ENCODE data around the gene ADAT1.
A peak's percentile ranks its signal among the peaks of the same experiment; 100 is the strongest.

The ADAT1 gene

GRCh38 chr16:75578212-75578611, 44.9 kb downstream of the ADAT1 start:
- DNase-seq (ENCODE audit: low read depth in 2 of 2, low spot score in 1 of 2) = no peak

- DNase-seq (ENCODE audit: low read depth in 2 of 2, low spot score in 1 of 2) = no peak
Measured at GRCh38 chr16:75576384-75576811, 46.7 kb downstream of the ADAT1 start.

- DNase-seq (ENCODE audit: low read depth in 2 of 2, low spot score in 1 of 2) = no peak
Measured at GRCh38 chr16:75575958-75576357, 47.1 kb downstream of the ADAT1 start.

- DNase-seq (ENCODE audit: low read depth in 2 of 2, low spot score in 1 of 2) = no peak
Measured at GRCh38 chr16:75573955-75574354, 49.1 kb downstream of the ADAT1 start.

- DNase-seq (ENCODE audit: low read depth in 2 of 2, low spot score in 1 of 2) = no peak
Measured at GRCh38 chr16:75572864-75573542, 50.1 kb downstream of the ADAT1 start.

GRCh38 chr16:75570396-75571065, 52.5 kb downstream of the ADAT1 start:
- DNase-seq (ENCODE audit: low read depth in 2 of 2, low spot score in 1 of 2) = no peak

- no peak for DNase-seq (ENCODE audit: low read depth in 2 of 2, low spot score in 1 of 2)
Measured at GRCh38 chr16:75567911-75568310, 55.2 kb downstream of the ADAT1 start.

- DNase-seq (ENCODE audit: low read depth in 2 of 2, low spot score in 1 of 2) = no peak
Measured at GRCh38 chr16:75566758-75567255, 56.3 kb downstream of the ADAT1 start.

GRCh38 chr16:75566040-75566757, 56.9 kb downstream of the ADAT1 start, which contains the start of gene GABARAPL2:
TSS of gene GABARAPL2 (plus strand) at chr16:75566379. CDS start at chr16:75566487, 108 bp downstream.
- peak; percentile 87 to 88 for DNase-seq (ENCODE audit: low read depth in 2 of 2, low spot score in 1 of 2)

GRCh38 chr16:75565640-75566039, 57.4 kb downstream of the ADAT1 start:
- no peak for DNase-seq (ENCODE audit: low read depth in 2 of 2, low spot score in 1 of 2)

- DNase-seq (ENCODE audit: low read depth in 2 of 2, low spot score in 1 of 2) = no peak
Measured at GRCh38 chr16:75559564-75560372, 63.3 kb downstream of the ADAT1 start.

- no peak for DNase-seq (ENCODE audit: low read depth in 2 of 2, low spot score in 1 of 2)
Measured at GRCh38 chr16:75558846-75559401, 64.2 kb downstream of the ADAT1 start.

- DNase-seq (ENCODE audit: low read depth in 2 of 2, low spot score in 1 of 2) = no peak
Measured at GRCh38 chr16:75556431-75556950, 66.6 kb downstream of the ADAT1 start.

- peak; percentile 94 to 95 for DNase-seq (ENCODE audit: low read depth in 2 of 2, low spot score in 1 of 2)
Measured at GRCh38 chr16:75555707-75556430, 67.2 kb downstream of the ADAT1 start, which contains the start of gene TMEM231. TSS of gene TMEM231 (minus strand) at chr16:75556252. CDS start at chr16:75556209, 43 bp downstream.

- no peak for DNase-seq (ENCODE audit: low read depth in 2 of 2, low spot score in 1 of 2)
Measured at GRCh38 chr16:75555213-75555706, 67.8 kb downstream of the ADAT1 start.

- no peak for DNase-seq (ENCODE audit: low read depth in 2 of 2, low spot score in 1 of 2)
Measured at GRCh38 chr16:75552951-75553350, 70.1 kb downstream of the ADAT1 start.

GRCh38 chr16:75550211-75550662, 72.8 kb downstream of the ADAT1 start:
- no peak for DNase-seq (ENCODE audit: low read depth in 2 of 2, low spot score in 1 of 2)

Data from stimulated activated CD8-positive, alpha-beta memory T cell treated with anti-CD3 and anti-CD28 coated beads, Interleukin-4, amount 100 ng/mL, for 1 hour (primary cell).